HG03378 (cell line): ENCODE measurements around the gene SPOCK1.
"Not testable (repeated sequence)": the region's sequence is repeated elsewhere in the genome, so short reads cannot be mapped to it uniquely, and the experiment has no call there.

ENCODE experiments used
- ATAC-seq: cut with Tn5 transposase; IDR thresholded peaks from one replicate; pipeline ENCODE4 v1.9.1; 2021; ENCODE audit warnings: mild to moderate bottlenecking, moderate library complexity; ENCODE audit not compliant: unreplicated experiment

SPOCK1 gene

GRCh38 chr5:137399911-137400310 lies 99.2 kb downstream of the SPOCK1 start:
- ATAC-seq: no peak

GRCh38 chr5:137398751-137399150 lies 100.4 kb downstream of the SPOCK1 start:
- ATAC-seq: no peak

GRCh38 chr5:137398154-137398553 lies 101.0 kb downstream of the SPOCK1 start:
- ATAC-seq: no peak

- no peak for ATAC-seq
These were observed 103.9 kb downstream of the SPOCK1 start for GRCh38 chr5:137395011-137395755.

GRCh38 chr5:137394380-137394779 lies 104.7 kb downstream of the SPOCK1 start:
- no peak for ATAC-seq

- ATAC-seq: no peak
These were observed 105.7 kb downstream of the SPOCK1 start for GRCh38 chr5:137393196-137393993.

GRCh38 chr5:137392261-137392660 lies 106.9 kb downstream of the SPOCK1 start:
- no peak for ATAC-seq

GRCh38 chr5:137391044-137391443 lies 108.1 kb downstream of the SPOCK1 start:
- ATAC-seq: not testable (repeated sequence)

- ATAC-seq: no peak
These were observed 110.1 kb downstream of the SPOCK1 start for GRCh38 chr5:137389042-137389441.

- ATAC-seq: no peak
These were observed 114.1 kb downstream of the SPOCK1 start for GRCh38 chr5:137385064-137385463.

GRCh38 chr5:137383909-137384308 lies 115.2 kb downstream of the SPOCK1 start:
- ATAC-seq: no peak

GRCh38 chr5:137381555-137381954 lies 117.6 kb downstream of the SPOCK1 start:
- no peak for ATAC-seq

GRCh38 chr5:137379555-137380286 lies 119.4 kb downstream of the SPOCK1 start:
- ATAC-seq: no peak

GRCh38 chr5:137375741-137376526 lies 123.2 kb downstream of the SPOCK1 start:
- no peak for ATAC-seq

- no peak for ATAC-seq
These were observed 124.9 kb downstream of the SPOCK1 start for GRCh38 chr5:137374110-137374714.

- no peak for ATAC-seq
These were observed 126.4 kb downstream of the SPOCK1 start for GRCh38 chr5:137372773-137373160.

GRCh38 chr5:137372016-137372772 lies 126.9 kb downstream of the SPOCK1 start:
- ATAC-seq: no peak

GRCh38 chr5:137370096-137371071 lies 128.7 kb downstream of the SPOCK1 start:
- no peak for ATAC-seq
